Pulmonary artery endothelial cell (primary cell): Measurements from ENCODE around the gene CYP4F12. TPM values are rescaled to one million over a fixed set of nuclear protein-coding genes. Genes with fewer than 3 reads are reported as not detected.

ENCODE experiments used
- DNase-seq: peaks from one replicate; pipeline ENCODE4 v3.0.0-alpha.2; 2011; ENCODE audit warnings: low read depth, low spot score
- total RNA-seq: library from RNA; depleted of rRNA; stranded (reverse); fragments of >200 nt; gene quantifications from 2 replicates; pipeline ENCODE4 v1.2.3, GENCODE V29; 2014

CYP4F12 gene
- not detected in 2 replicates for total RNA-seq

GRCh38 chr19:15672580-15673175 is at the start of gene CYP4F12:
CYP4F12 (plus strand) TSS chr19:15673087; CDS start chr19:15673530, 443 bp downstream.
- no peak for DNase-seq

GRCh38 chr19:15623711-15624318 is 49.1 kb upstream of the CYP4F12 start:
- no peak for DNase-seq

- DNase-seq = no peak
Observed at GRCh38 chr19:15628236-15629002, 44.5 kb upstream of the CYP4F12 start.

GRCh38 chr19:15629003-15629880 is 43.6 kb upstream of the CYP4F12 start:
- DNase-seq = peak; percentile 8

- no peak for DNase-seq
Observed at GRCh38 chr19:15631817-15632216, 41.1 kb upstream of the CYP4F12 start.

GRCh38 chr19:15633082-15633835 is 39.6 kb upstream of the CYP4F12 start:
- no peak for DNase-seq

GRCh38 chr19:15634105-15634504 is 38.8 kb upstream of the CYP4F12 start:
- no peak for DNase-seq

GRCh38 chr19:15635016-15635805 is 37.7 kb upstream of the CYP4F12 start:
- no peak for DNase-seq

GRCh38 chr19:15636026-15636425 is 36.9 kb upstream of the CYP4F12 start:
- DNase-seq = no peak

GRCh38 chr19:15639596-15639995 is 33.3 kb upstream of the CYP4F12 start:
- DNase-seq = no peak

GRCh38 chr19:15640294-15640903 is 32.5 kb upstream of the CYP4F12 start, which contains the start of gene CYP4F3:
CYP4F3 (plus strand) TSS chr19:15640897; CDS start chr19:15641416, 519 bp downstream.
- no peak for DNase-seq

- DNase-seq = no peak
Observed at GRCh38 chr19:15640904-15641597, 31.8 kb upstream of the CYP4F12 start.

- DNase-seq = no peak
Observed at GRCh38 chr19:15641901-15642491, 30.9 kb upstream of the CYP4F12 start.

- no peak for DNase-seq
Observed at GRCh38 chr19:15642807-15643206, 30.1 kb upstream of the CYP4F12 start.

GRCh38 chr19:15643387-15643786 is 29.5 kb upstream of the CYP4F12 start:
- DNase-seq = no peak

- no peak for DNase-seq
Observed at GRCh38 chr19:15644066-15644741, 28.7 kb upstream of the CYP4F12 start.

GRCh38 chr19:15644816-15645215 is 28.1 kb upstream of the CYP4F12 start:
- DNase-seq = no peak

GRCh38 chr19:15649526-15649925 is 23.4 kb upstream of the CYP4F12 start:
- DNase-seq = no peak
